GM19328 (cell line): ENCODE measurements around the gene PRKG2.
"Not testable (repeated sequence)": the region's sequence is repeated elsewhere in the genome, so short reads cannot be mapped to it uniquely, and the experiment has no call there.

Experiments used
- ATAC-seq: cut with Tn5 transposase; IDR thresholded peaks from one replicate; pipeline ENCODE4 v1.9.1; 2021; ENCODE audit warnings: mild to moderate bottlenecking, moderate library complexity; ENCODE audit not compliant: unreplicated experiment

PRKG2 gene, protein sequence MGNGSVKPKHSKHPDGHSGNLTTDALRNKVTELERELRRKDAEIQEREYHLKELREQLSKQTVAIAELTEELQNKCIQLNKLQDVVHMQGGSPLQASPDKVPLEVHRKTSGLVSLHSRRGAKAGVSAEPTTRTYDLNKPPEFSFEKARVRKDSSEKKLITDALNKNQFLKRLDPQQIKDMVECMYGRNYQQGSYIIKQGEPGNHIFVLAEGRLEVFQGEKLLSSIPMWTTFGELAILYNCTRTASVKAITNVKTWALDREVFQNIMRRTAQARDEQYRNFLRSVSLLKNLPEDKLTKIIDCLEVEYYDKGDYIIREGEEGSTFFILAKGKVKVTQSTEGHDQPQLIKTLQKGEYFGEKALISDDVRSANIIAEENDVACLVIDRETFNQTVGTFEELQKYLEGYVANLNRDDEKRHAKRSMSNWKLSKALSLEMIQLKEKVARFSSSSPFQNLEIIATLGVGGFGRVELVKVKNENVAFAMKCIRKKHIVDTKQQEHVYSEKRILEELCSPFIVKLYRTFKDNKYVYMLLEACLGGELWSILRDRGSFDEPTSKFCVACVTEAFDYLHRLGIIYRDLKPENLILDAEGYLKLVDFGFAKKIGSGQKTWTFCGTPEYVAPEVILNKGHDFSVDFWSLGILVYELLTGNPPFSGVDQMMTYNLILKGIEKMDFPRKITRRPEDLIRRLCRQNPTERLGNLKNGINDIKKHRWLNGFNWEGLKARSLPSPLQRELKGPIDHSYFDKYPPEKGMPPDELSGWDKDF

DNA sequence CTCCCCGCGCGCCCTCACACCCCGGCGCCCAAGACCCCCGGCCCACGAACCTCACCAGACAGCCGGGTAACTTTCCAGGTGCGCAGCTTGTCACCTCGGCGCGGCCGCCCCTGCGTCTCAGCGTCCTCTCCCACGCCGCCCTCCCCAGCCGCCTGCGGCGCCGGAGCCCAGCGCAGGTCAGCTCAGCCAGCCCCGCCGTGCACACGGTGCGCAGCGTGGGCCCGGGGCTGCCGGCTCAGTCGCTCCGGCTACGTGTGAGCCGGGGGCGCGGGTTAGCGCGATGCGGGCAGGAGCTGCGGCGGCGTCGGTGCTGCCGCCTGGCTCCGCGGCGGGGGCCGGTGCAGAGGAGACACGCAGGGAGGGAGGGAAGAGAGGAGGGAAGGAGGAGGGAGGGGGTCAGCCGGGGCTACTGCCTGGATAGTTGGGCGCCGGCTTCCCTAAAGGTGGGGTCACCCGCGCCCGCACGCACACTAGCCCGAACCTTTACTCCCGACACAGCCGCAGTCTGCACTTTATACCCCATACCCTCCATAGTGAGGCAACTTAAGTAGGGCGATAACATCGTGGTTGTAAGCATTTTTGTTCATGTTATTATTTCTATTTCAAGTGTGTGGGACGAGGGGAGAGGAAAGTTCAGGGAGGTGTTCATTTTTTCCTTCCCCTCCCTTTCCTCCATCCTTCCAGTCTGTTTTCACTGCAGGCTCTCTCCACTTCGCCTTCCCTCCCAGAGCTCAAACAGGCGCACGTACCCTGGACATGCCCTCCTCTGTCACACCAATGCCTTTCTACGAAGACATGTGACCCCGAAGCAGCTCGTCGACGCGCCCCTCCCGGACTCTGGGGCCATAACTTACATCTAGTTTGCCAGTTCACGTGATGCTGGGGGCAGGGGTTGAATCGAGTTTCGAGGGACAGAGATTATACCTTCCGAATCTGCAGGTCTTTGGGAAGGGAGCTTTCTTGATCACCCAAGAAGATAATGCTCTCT, at the start of gene PRKG2:
Gene PRKG2, minus strand, starts transcription at position 342 of the 988 bp plus-strand sequence. CDS start 10,175 bp downstream, outside the sequence.
- no peak for ATAC-seq

DNA sequence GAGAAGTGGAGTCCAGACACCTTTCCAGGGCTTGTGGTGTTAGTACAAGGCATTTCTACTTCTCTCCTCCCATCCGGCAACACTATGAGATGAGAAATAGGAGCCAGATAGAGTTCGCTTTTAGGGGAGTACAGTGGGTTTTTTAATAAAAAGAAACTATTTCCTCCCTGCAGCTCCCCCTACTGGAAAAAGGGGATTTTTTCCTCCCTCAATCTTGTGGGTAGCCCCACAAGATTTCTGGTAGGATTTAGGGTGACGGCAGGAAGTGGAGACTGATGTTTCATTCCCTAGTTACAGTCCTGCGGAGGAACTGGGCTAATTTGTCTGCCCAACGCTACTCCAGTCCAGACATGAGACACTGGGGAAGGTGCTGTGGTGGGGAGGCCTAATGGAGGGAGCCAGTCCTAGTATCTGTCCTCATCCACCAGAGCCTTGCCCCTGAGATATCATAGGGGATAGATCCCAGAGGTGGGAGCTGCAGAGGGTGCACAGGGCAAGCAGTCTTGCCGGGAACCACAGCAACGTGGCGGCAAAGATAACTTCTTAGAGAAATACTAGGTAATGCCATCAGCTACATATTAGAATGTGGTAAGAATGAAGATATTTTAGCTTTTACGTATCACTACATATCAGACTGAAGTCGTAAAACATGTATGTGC, 45.5 kb upstream of the PRKG2 start:
- no peak for ATAC-seq

DNA sequence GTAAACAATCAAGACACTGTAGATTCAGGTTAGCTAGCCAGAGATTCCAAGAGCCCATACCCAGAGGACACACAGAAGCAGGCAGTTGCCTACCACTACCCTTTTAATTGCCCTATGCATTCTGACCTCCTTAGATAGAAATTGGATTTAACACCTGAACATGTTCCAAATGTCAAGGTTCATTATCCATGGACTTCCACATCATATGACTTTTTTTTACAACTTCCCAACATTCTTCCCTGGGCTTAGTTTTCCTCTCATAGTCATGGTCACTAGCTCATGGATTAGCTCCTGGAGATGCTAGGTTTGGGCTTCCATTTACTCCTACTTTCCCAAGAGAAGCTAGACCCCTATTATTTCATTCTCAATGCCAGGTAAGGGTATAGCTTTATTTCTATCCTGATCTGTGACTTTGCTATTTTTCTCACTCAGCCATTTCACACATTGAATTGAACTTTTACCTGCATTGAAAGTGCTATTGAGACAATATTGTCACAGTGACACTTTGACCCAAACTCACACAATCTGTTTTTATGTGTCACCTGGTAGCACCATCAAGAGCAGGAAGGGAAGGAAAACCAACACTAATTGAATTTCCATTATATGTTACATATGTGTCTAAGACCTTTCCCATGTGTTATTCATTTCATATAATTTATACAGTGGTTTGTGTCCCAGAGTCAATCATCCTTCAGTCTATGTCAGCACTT, 44.0 kb upstream of the PRKG2 start:
- ATAC-seq, result no peak

DNA sequence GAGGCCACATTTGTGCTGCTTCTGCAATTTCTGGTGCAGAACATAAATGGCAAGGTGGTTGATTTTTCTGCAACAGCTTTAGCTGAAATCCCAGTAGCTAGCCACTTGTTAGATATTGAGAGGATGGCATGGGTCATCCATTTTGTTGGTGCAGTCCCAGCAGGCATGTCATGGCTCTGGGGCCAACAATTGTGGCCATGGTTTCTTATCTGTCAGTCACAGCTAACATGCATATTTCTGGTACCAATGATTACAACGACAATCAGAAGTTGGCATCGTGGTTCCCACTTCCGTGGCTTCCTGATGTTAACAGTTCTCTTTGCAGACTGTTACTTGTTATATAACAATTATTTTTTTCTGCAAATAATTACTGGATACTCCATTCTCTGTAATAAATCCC, 42.8 kb upstream of the PRKG2 start:
- ATAC-seq, result no peak

DNA sequence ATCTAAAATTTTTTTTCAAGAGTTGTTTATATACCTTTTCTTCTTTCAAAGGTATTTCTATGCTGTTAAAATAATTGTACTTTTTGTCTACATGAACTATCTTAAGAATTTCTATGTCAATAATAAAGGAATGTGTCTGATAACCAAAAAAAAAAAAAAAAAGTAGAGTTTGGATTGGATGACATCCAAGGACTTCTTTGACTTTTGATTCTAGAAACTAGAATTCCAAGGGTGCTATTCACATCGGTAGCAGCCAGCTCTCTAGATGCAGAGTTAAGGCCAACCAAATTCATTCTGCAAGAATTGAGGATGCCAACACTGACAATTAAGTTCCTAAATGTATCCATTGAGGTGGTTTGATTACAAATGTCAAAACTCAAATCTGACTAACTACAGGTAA, 42.0 kb upstream of the PRKG2 start:
- no peak for ATAC-seq

DNA sequence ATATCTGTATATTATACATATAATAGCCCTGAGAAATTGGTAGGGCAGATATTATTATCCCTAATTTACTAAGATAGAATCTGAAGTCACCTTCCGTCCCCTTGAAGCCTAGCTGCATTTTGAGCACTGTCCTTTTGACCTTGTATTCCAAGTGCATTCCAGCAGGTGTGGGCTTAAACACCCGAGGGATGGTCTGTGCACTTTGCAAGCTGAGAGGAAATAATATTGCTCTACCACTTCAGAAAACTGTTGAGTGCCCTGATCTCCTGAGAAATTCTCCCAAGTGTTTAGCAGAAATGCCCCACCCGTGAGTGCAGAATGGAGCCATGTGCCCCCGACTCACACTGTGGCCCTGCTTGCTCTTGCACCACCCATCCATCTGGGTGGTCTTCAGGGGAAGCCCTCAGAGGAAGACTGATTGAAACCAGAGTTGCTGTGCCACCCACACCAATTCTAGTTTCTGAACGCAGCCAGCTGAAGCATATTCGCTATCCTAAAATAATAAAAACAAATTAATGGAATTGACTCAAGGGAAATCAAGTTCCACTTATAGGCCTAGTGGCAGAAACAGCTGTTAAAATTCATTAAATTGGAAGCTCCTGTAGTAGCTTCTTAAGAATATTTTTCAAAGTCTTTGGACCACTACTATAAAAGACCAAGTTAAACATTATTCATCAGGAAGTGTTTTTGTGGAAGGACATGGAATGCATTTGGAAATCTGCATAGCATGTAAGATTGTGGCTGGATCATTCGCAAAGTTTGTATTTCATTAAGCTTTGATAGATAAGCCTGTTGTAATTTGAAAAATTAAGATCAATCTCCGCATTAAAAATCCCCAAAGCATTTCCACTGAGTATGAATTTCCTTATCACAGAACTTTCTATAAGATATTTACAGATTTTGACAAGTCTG, 41.3 kb upstream of the PRKG2 start:
- ATAC-seq, result no peak

DNA sequence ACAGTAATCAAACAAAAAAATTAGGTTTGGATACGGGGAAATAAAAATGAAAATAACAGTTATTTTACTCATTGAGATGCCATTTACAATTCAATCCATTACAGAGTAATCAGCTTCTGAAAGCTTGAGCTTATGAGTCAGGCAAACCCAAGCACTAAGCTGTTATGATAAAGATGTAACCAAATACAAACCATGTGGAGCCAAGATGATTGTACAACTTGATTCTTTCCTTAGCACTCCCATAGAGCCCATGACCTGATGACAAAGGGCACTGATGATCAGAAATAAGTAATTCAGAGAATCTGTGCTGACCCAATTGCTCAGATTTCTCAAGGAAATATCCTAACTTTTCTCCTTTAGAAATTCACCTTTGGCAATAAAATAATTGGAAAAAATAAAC, 40.5 kb upstream of the PRKG2 start:
- ATAC-seq, result no peak

DNA sequence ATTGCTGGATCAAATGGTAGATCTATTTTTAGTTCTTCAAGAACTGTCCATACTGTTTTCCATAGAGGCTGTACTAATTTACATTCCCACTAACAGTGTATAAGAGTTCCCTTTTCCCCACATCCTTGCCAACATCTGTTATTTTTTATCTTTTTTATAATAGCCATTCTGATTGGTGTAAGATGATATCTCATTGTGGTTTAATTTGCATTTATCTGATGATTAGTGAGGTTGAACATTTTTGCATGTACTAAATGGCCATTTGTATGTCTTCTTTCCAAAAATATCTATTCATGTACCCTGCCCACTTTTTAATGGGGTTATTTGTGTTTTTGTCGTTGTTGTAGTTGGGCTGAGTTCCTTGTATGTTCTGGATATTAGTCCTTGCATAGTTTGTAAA, 35.4 kb upstream of the PRKG2 start:
- no peak for ATAC-seq

DNA sequence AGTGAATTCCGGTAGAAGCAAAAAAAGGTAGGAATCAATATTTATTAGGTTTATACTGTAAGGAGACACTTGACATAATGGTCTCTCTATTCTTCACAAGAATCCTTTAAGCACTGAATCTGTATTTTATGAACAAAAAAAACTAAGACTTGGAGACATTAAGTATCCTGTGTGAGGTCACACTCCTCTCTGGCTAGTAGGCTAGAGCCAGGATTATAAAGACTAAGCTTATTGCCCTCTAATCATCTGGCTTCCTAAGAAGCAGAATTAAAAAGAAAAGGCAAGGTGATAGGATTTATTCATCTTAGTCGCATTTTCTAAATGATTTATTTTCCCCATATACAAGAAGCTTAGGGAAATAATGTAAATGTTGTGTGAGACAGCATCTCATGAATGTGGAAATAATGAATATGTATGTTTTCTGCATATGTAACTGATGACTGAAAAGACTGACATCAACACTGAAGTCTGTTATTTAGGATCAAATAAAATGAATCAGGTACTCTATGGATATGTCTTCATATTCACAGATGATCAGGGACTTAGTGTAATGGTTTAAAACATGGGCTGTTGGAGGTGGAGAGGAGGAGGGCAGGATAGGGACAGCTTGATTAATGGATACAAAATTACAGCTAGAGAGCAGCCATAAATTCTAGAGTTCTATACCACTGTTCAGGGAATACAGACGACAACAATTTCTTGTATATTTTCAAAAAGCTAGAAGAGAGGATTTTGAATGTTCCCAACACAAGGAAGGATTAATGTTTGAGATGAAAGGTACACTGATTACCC, 30.4 kb upstream of the PRKG2 start:
- no peak for ATAC-seq

DNA sequence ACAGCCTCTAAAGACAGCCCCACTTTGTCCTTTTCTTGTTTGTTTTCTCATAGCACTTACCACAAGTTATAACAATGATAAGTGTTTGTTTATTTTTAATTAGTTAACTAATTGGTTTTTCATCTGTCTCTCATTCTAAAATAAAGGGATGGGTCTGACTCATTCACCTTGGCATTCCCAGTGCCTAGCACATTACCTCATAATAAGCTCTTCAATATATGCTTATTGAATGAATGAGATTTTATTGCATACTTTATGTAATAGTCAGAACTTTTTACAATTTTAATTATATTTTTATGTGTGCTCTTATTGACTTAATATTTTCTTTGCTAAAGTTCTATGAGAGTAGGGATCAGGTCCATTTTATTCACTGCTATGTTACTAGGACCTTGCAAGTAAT, 22.8 kb upstream of the PRKG2 start:
- ATAC-seq, result no peak

DNA sequence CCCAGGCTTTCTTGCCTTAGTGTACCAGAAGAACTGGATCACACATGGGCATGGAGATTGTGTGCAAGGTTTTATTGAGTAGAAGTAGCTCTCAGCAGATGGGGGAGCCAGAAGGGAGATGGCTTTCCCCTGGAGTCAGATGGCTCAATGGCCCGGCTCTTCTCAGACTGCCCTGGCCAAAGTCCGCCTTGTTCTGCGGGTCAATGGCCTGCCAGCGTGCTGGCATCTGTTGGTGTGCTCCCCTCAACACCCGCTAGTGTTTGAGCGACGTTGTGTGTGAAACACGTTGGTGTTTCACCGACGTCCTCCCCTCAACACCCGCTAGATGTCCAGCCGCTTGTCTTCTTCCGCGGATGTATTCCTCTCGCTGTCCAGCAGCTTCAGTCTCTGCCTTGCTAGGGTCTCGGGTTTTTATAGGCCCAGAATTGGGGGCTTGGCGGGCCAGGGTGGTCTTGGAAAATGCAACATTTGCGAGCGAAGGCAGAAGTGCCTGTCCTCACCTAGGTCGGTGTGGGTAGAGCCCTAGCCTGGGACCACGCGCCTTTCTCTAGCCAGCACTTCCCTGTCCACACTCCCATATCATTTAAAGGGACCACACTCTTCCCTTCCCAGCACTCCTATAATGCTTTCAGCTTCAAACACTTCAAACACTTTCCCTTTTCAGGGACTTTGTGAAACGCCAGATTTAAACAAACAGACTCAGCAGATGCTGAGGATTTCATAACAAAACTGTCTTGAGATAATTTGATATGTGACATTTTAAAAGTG, 21.1 kb upstream of the PRKG2 start:
- ATAC-seq, result no peak

DNA sequence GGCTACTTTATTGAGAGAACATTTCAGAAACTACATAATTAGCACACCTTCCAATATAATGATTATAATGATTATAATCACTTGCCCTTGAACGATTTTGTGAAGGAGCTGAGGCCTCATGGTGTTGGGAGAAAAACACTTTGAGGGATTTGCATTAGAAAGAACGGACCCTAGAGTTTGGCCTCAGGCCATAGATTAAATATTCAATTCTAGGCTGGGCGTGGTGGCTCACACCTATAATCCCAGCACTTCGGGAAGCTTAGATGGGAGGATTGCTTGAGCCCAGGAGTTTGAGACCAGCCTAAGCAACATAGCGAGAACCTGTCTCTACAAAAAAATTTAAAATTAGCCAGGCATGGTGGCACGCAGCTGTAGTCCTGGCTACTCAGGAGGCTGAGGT, 12.9 kb upstream of the PRKG2 start:
- ATAC-seq, result no peak

DNA sequence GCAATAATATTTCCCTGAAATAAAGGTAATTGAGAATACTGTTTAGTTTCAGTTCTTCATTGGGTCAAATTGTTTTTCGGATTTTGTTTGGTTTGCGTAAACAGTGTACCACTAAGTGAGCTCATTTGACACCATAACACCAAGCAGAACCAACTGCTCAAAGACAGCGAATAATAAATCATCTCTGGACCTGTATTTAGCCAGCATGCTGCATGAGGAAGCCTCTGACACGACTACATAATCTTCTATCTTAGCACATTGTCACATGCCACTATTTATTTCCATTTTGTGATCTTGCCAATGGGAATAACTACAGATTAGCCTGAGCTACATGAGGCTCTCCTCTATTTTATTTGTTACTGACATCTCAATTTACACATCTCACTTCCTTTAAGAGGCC, 12.1 kb upstream of the PRKG2 start:
- ATAC-seq, result no peak

DNA sequence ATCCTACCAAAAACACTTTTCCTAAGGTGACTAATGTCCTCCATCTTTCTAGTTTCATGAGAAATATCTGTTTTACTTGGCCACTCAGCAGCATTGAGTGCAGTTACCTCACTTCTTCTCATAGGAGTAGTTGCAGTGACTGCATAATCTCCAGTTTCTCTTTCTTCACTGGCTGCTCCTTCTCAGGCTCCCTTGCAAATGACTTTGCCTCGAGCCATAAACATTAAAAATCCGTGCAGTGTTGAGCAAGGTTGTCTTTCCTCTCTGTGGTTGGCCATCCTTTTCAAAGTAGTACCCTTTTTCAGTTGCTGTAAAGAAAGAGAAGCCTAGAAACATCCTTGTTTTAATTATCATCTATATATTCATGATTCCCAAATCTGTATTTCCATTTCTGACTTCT, 10.2 kb upstream of the PRKG2 start:
- no peak for ATAC-seq

DNA sequence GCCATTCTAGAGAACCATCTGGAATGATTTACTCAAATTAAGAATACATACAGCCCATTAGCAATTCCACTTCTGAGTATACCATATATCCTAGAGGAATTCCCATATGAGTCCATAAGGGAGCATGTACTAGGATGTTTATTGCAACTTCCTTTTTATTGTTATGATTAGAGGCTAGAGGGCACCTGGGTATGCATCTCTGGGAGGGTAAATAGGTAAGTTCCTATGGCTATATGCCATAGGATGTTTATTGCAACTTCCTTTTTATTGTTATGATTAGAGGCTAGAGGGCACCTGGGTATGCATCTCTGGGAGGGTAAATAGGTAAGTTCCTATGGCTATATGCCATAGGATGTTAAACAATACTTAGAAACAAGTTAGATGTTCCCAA, 7.1 kb upstream of the PRKG2 start:
- ATAC-seq, result not testable (repeated sequence)

DNA sequence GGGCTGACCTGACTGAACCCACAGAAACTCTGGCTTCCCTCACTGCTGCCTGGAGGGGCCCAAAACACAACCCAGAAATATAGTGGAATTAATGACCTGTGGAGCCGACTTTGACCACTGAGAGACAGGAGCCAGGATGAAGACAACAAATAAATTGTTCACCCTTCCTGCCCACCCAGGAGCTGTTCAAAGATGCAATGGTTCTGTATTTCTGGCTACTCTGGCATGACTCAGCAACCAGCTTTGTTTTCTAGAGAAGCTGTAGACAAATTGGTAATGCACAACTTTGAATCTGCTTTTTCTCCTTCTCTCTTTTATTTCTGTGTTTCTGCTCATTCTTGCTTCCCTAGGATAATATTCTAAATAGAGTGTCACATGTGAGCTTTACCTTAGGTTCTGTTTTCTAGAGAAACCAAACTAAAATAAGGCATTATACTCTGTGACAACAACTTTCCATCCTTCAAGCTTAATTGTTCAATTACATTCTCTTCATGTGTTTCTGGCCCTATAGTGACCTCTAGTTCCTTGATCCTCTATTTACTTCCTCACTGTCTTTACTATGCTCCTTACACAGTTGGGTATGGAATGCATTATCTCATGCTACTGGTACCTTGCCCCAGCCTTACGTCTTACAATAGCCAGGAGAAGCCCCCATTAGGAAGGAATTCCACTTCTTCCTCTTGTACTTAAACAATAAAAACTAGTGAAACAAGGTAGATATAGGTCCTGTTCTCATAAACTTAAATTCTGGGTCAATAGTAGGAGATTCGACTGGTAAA, 6.5 kb upstream of the PRKG2 start:
- ATAC-seq, result no peak

DNA sequence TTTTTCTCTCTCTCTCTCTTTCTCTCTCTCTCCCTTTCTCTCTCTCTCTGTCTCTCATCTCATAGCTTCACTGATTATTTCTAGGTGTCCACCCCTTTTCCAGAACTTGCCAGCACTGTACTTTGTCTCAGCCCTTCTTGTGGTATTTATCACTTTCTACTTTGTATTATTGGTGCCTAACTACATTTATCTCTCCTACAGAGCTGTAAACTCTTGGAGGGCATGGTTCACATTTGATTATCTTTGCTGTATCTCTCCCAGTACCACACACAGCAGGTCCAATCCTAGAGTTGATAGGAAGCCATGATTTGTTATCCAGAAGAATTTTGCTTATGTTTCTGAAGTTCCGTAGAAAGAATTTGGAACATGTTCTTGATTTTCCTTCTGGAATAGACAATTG, 5.2 kb upstream of the PRKG2 start:
- no peak for ATAC-seq
